IMR-90 (cell line): ENCODE data around the gene NTM.

Experiments used
- CHD1 ChIP-seq: IDR thresholded peaks from 2 replicates; pipeline ENCODE4 v1.6.1; 2012; ENCODE audit warnings: low read depth, low read length, improper control_type of control experiment
- CTCF ChIP-seq: conservative IDR thresholded peaks from 2 replicates; pipeline ENCODE4 v1.5.1; 2012; ENCODE audit warnings: mild to moderate bottlenecking, low read depth, low read length, improper control_type of control experiment
- FOS ChIP-seq: fragments of 150-350 bp; IDR thresholded peaks from 2 replicates; pipeline ENCODE4 v1.6.1; 2016; ENCODE audit warnings: low read depth, low read length
- MAFK ChIP-seq: IDR thresholded peaks from 2 replicates; pipeline ENCODE4 v1.6.1; 2012; ENCODE audit warnings: low read depth, low read length, improper control_type of control experiment
- NFE2L2 ChIP-seq: fragments of 150-350 bp; IDR thresholded peaks from 2 replicates; pipeline ENCODE4 v1.6.1; 2016; ENCODE audit warnings: low read depth, mild to moderate bottlenecking, low read length
- POLR2A ChIP-seq: IDR thresholded peaks from 2 replicates; pipeline ENCODE4 v1.6.1; 2012; ENCODE audit warnings: mild to moderate bottlenecking, low read depth, low read length
- RCOR1 ChIP-seq: IDR thresholded peaks from 2 replicates; pipeline ENCODE4 v1.6.1; 2012; ENCODE audit warnings: mild to moderate bottlenecking, low read length, improper control_type of control experiment; ENCODE audit not compliant: insufficient replicate concordance
- SMC3 ChIP-seq: fragments of 150-350 bp; IDR thresholded peaks from 2 replicates; pipeline ENCODE4 v1.6.1; 2016; ENCODE audit warnings: low read depth, mild to moderate bottlenecking, antibody characterized with exemption, low read length, moderate library complexity
- TF ChIP-seq, protein P1 (sequence below): fragments of 150-350 bp; IDR thresholded peaks from 2 replicates; pipeline ENCODE4 v1.6.1; 2017; ENCODE audit warnings: mild to moderate bottlenecking, antibody characterized with exemption, low read length, low read depth
- TF ChIP-seq, protein P2 (sequence below): fragments of 150-350 bp; IDR thresholded peaks from 2 replicates; pipeline ENCODE4 v1.6.1; 2016; ENCODE audit warnings: low read depth, mild to moderate bottlenecking, low read length, moderate library complexity, borderline replicate concordance

GRCh38 chr11:131447898-131448297 lies 77.5 kb downstream of the NTM start:
- TF ChIP-seq CTCF (no peak), RCOR1 (no peak), POLR2A (no peak), FOS (no peak), SMC3 (no peak), CHD1 (no peak), MAFK (no peak), NFE2L2 (no peak)
- TF ChIP-seq, protein P1, sequence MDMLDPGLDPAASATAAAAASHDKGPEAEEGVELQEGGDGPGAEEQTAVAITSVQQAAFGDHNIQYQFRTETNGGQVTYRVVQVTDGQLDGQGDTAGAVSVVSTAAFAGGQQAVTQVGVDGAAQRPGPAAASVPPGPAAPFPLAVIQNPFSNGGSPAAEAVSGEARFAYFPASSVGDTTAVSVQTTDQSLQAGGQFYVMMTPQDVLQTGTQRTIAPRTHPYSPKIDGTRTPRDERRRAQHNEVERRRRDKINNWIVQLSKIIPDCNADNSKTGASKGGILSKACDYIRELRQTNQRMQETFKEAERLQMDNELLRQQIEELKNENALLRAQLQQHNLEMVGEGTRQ, result no peak
- TF ChIP-seq, protein P2, sequence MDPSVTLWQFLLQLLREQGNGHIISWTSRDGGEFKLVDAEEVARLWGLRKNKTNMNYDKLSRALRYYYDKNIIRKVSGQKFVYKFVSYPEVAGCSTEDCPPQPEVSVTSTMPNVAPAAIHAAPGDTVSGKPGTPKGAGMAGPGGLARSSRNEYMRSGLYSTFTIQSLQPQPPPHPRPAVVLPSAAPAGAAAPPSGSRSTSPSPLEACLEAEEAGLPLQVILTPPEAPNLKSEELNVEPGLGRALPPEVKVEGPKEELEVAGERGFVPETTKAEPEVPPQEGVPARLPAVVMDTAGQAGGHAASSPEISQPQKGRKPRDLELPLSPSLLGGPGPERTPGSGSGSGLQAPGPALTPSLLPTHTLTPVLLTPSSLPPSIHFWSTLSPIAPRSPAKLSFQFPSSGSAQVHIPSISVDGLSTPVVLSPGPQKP, result no peak
